GM12878 (cell line): ENCODE results near the gene PATJ. TPM values are rescaled to one million over a fixed set of nuclear protein-coding genes. Genes with fewer than 3 reads are reported as not detected.

Experiments used
- ATAC-seq: fragments of 200-7000 bp; cut with Tn5 transposase; 3 replicates; pipeline ENCODE4 v1.9.1; 2020; ENCODE audit warnings: mild to moderate bottlenecking, moderate library complexity
- BruUV-seq: library from RNA; stranded (reverse); fragments of 400-500 nt; replicated peaks from 2 replicates; lab custom pipeline; 2021; lab: Mats Ljungman, UMichigan
- CTCF ChIA-PET: fragments of 300-600 bp; sonication (Branson Sonifier 250); formaldehyde crosslinking; extraction: SDS; loops from one replicate; lab custom pipeline; 2021; ENCODE audit warnings: inconsistent platforms; lab: Yijun Ruan, JAX
- POLR2A ChIA-PET: fragments of 350-600 bp; formaldehyde crosslinking; extraction: SDS; loops from one replicate; lab custom pipeline; 2021; ENCODE audit warnings: inconsistent platforms; lab: Charles Lee
- RAD21 ChIA-PET: fragments of 300-600 bp; sonication (Branson Sonifier 250); formaldehyde crosslinking; loops from one replicate; lab custom pipeline; 2023; ENCODE audit warnings: antibody characterized with exemption; ENCODE audit not compliant: unreplicated experiment; lab: Charles Lee
- SMC1A ChIA-PET: fragments of 300-600 bp; sonication (Branson Sonifier 250); formaldehyde crosslinking; loops from one replicate; lab custom pipeline; 2023; ENCODE audit not compliant: unreplicated experiment, uncharacterized antibody; lab: Charles Lee
- DNase-seq: peaks from one replicate; pipeline ENCODE4 v3.0.0-alpha.2; 2011; ENCODE audit warnings: low read depth, low spot score
- FAIRE-seq: peaks from 3 replicates; lab custom pipeline; 2011; peaks lifted over from hg19 to GRCh38; lab: Jason Lieb, UNC
- H2AFZ ChIP-seq: 2 replicates; pipeline ENCODE4 v1.6.0; 2011; ENCODE audit warnings: low read depth, low read length, control low read depth; ENCODE audit not compliant: control insufficient read depth
- H3K27ac ChIP-seq: 2 replicates; pipeline ENCODE4 v1.5.1; 2011; ENCODE audit warnings: control low read depth; ENCODE audit not compliant: control insufficient read depth, insufficient read depth
- H3K27me3 ChIP-seq, 2 experiments: replicated peaks in 1 of 2; 2 replicates each; pipeline versions ENCODE4 v1.6.0 to v1.6.1; 2011; ENCODE audit warnings: low read length in 1 of 2; ENCODE audit not compliant: control insufficient read depth in 2 of 2, insufficient read depth in 2 of 2
- H3K36me3 ChIP-seq, 2 experiments: 2 replicates each; pipeline ENCODE4 v1.5.1; 2011; ENCODE audit warnings: low read length in 1 of 2; ENCODE audit not compliant: control insufficient read depth in 2 of 2, insufficient read depth in 2 of 2
- H3K4me1 ChIP-seq: 2 replicates; pipeline ENCODE4 v1.6.1; 2011; ENCODE audit warnings: mild to moderate bottlenecking, low read length, moderate library complexity, mixed read lengths; ENCODE audit not compliant: control insufficient read depth, insufficient read depth
- H3K4me2 ChIP-seq: 2 replicates; pipeline ENCODE4 v1.6.0; 2011; ENCODE audit warnings: control low read depth; ENCODE audit not compliant: control insufficient read depth, insufficient read depth
- H3K4me3 ChIP-seq: fragments of 200-600 bp; sonication (generic); 2 replicates; pipeline ENCODE4 v1.5.1; 2016
- H3K79me2 ChIP-seq: 2 replicates; pipeline ENCODE4 v1.6.0; 2011; ENCODE audit warnings: low read length; ENCODE audit not compliant: control insufficient read depth, insufficient read depth
- H3K9ac ChIP-seq: 2 replicates; pipeline ENCODE4 v1.8.0; 2011; ENCODE audit warnings: low read length, control low read depth, mixed read lengths; ENCODE audit not compliant: control insufficient read depth, insufficient read depth
- H3K9me3 ChIP-seq: replicated peaks from 3 replicates; pipeline ENCODE4 v1.5.1; 2011; ENCODE audit warnings: mild to moderate bottlenecking, low read length; ENCODE audit not compliant: control insufficient read depth, insufficient read depth
- H4K20me1 ChIP-seq: 2 replicates; pipeline ENCODE4 v1.6.0; 2011; ENCODE audit not compliant: control insufficient read depth, insufficient read depth
- ASH2L ChIP-seq: fragments of 300-600, 200-600 bp; sonication (generic); IDR thresholded peaks from 2 replicates; pipeline ENCODE4 v1.6.1; 2017; ENCODE audit warnings: low read depth, mild to moderate bottlenecking, borderline replicate concordance
- CHD4 ChIP-seq: fragments of 200-600 bp; sonication (generic); IDR thresholded peaks from 2 replicates; pipeline ENCODE4 v1.6.1; 2016; ENCODE audit warnings: mild to moderate bottlenecking
- FOXK2 ChIP-seq: fragments of 450-650 bp; IDR thresholded peaks from 2 replicates; pipeline ENCODE4 v1.6.1; 2017; ENCODE audit warnings: mild to moderate bottlenecking, moderate library complexity
- HDAC6 ChIP-seq: fragments of 200-600 bp; sonication (generic); IDR thresholded peaks from one replicate; pipeline ENCODE4 v1.8.0; 2017; ENCODE audit warnings: antibody characterized with exemption; ENCODE audit not compliant: unreplicated experiment
- KDM1A ChIP-seq: fragments of 200-600 bp; sonication (generic); IDR thresholded peaks from 2 replicates; pipeline ENCODE4 v1.6.1; 2016; ENCODE audit warnings: borderline replicate concordance
- POLR2AphosphoS2 ChIP-seq: IDR thresholded peaks from 2 replicates; pipeline ENCODE4 v1.6.1; 2011; ENCODE audit warnings: low read depth, mild to moderate bottlenecking, low read length, improper control_type of control experiment, moderate library complexity
- RAD51 ChIP-seq: fragments of 450-650 bp; IDR thresholded peaks from 2 replicates; pipeline ENCODE4 v1.6.1; 2016; ENCODE audit warnings: moderate library complexity, mild to moderate bottlenecking, inconsistent platforms
- SMAD5 ChIP-seq: IDR thresholded peaks from 2 replicates; pipeline ENCODE4 v1.6.1; 2016; ENCODE audit warnings: antibody characterized with exemption, low read depth
- SUPT20H ChIP-seq: IDR thresholded peaks from 2 replicates; pipeline ENCODE4 v1.6.1; 2011; ENCODE audit warnings: low read depth, mild to moderate bottlenecking, low read length, moderate library complexity, borderline replicate concordance; ENCODE audit not compliant: control insufficient read depth
- TBL1XR1 ChIP-seq: IDR thresholded peaks from 2 replicates; pipeline ENCODE4 v1.6.1; 2012; ENCODE audit warnings: low read depth, low read length, improper control_type of control experiment
- TCF3 ChIP-seq: IDR thresholded peaks from 2 replicates; pipeline ENCODE4 v1.6.1; 2012; ENCODE audit warnings: low read depth, mild to moderate bottlenecking, low read length, borderline replicate concordance; ENCODE audit not compliant: insufficient read depth
- WGBS: methylation state at CpG from one replicate; pipeline ENCODE4 v1.1.6; 2016; ENCODE audit warnings: low lambda C conversion rate; ENCODE audit not compliant: insufficient replicate concordance, insufficient coverage; ENCODE audit errors: missing lambda C conversion rate; 5-methylcytosine and 5-hydroxymethylcytosine counted together
- in situ Hi-C: fragments of 300-500 bp; cut with MboI; formaldehyde crosslinking; loops from 9 replicates; pipeline ENCODE4 v1.14.3; 2018; ENCODE audit warnings: mixed read lengths
- intact Hi-C: fragments of 100-400 bp; cut with micrococcal nuclease; formaldehyde crosslinking; loops from one replicate; pipeline ENCODE4 v1.14.2; 2022; ENCODE audit not compliant: unreplicated experiment
- polyA plus RNA-seq, 11 experiments: library from polyadenylated mRNA; depleted of rRNA in 4 of 11; unstranded in 6 of 11; stranded (reverse) in 5 of 11; fragments of >200 nt; fragmentation: Nextera tagmentation in 4 of 11; fragmentation: Illumina TruSeq in 1 of 11; extraction: Ambion mirVana in 4 of 11; extraction: Trizol in 1 of 11; gene quantifications; 1 replicate in 1 of 11; 2 replicates in 10 of 11; pipeline versions ENCODE4 v1.2.1 to v1.2.3, GENCODE V29; 2011 to 2016; ENCODE audit warnings: inconsistent platforms in 2 of 11, missing spikeins in 2 of 11, low read depth in 1 of 11
- total RNA-seq, 4 experiments: library from RNA; depleted of rRNA in 3 of 4; stranded (reverse); fragments of >200 nt in 3 of 4; fragmentation: Illumina TruSeq in 1 of 4; extraction: Trizol in 1 of 4; gene quantifications; 2 replicates each; pipeline versions ENCODE4 v1.2.1 to v1.2.3, GENCODE V29; 2013 to 2021
- TF ChIP-seq, protein P1 (sequence below): fragments of 450-650 bp; IDR thresholded peaks from 2 replicates; pipeline ENCODE4 v1.6.1; 2017; ENCODE audit warnings: low read depth, mild to moderate bottlenecking, moderate library complexity
- TF ChIP-seq, protein P2 (sequence below): fragments of 450-650 bp; IDR thresholded peaks from 2 replicates; pipeline ENCODE4 v1.6.1; 2017; ENCODE audit warnings: antibody characterized with exemption, mild to moderate bottlenecking, moderate library complexity

The PATJ gene
- total and polyA plus RNA-seq, 10 of the 15 experiments (the other 5 are each of a cell fraction or from before 2014, with no cell fraction given) = 2.8 to 13.9 (median 6.9) TPM

DNA sequence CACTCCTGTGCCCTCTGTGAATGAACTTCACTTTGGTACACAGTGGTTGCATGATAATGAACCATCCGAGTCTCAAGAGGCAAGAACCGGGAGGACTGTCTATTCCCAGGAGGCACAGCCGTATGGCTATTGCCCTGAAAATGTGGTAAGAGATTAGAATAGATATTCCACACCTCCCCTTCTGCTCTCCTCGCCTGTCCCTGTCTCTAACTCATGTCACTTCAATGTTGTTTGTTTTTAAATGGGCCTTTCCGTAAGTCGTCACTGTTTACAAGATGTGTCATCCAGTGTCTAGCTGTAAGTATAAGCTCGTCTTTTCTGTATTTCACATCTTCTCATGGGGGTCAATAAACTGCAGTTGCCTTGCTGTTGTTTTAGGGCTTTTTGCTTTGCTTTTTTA lies 122.2 kb downstream of the PATJ start:
- FAIRE-seq (no peak), DNase-seq (no peak), ATAC-seq (no peak)
- Histone ChIP-seq H2AFZ (no peak overlapping the region), H3K79me2 (no peaks in the 10 kb centered on the region), H3K4me1 (no peaks in the 10 kb centered on the region), H3K9ac (no peak overlapping the region), H4K20me1 (no peaks in the 10 kb centered on the region), H3K27me3 (no peaks in the 10 kb centered on the region), H3K4me2 (no peak overlapping the region), H3K36me3 (no peaks in the 10 kb centered on the region), H3K27ac (no peak overlapping the region), H3K4me3 (no peak overlapping the region), H3K9me3 (no peaks in the 10 kb centered on the region)
- BruUV-seq = no TSS peak
- in situ Hi-C loops = no loop called here
- WGBS = 79% methylated on average over 7 of the region's 7 CpGs
- ChIA-PET CTCF (interaction anchor here (0.6 kb wide), 1 partner anchor 211 kb away, joined by 3 read pairs; no protein-coding TSS in a partner anchor), RAD21 (no interaction called here), SMC1A (no interaction called here), POLR2A (no interaction called here)
- no peak for TF ChIP-seq SMAD5
- no peak for TF ChIP-seq ASH2L
- TF ChIP-seq HDAC6 = no peak
- TF ChIP-seq CHD4 = no peak
- no peak for TF ChIP-seq FOXK2
- TF ChIP-seq TBL1XR1 = no peak
- TF ChIP-seq POLR2AphosphoS2 = no peak
- TF ChIP-seq SUPT20H = no peak
- no peak for TF ChIP-seq KDM1A
- TF ChIP-seq, protein P1, sequence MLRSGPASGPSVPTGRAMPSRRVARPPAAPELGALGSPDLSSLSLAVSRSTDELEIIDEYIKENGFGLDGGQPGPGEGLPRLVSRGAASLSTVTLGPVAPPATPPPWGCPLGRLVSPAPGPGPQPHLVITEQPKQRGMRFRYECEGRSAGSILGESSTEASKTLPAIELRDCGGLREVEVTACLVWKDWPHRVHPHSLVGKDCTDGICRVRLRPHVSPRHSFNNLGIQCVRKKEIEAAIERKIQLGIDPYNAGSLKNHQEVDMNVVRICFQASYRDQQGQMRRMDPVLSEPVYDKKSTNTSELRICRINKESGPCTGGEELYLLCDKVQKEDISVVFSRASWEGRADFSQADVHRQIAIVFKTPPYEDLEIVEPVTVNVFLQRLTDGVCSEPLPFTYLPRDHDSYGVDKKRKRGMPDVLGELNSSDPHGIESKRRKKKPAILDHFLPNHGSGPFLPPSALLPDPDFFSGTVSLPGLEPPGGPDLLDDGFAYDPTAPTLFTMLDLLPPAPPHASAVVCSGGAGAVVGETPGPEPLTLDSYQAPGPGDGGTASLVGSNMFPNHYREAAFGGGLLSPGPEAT = no peak
- TF ChIP-seq TCF3 = no peak
- no peak for TF ChIP-seq RAD51
- TF ChIP-seq, protein P2, sequence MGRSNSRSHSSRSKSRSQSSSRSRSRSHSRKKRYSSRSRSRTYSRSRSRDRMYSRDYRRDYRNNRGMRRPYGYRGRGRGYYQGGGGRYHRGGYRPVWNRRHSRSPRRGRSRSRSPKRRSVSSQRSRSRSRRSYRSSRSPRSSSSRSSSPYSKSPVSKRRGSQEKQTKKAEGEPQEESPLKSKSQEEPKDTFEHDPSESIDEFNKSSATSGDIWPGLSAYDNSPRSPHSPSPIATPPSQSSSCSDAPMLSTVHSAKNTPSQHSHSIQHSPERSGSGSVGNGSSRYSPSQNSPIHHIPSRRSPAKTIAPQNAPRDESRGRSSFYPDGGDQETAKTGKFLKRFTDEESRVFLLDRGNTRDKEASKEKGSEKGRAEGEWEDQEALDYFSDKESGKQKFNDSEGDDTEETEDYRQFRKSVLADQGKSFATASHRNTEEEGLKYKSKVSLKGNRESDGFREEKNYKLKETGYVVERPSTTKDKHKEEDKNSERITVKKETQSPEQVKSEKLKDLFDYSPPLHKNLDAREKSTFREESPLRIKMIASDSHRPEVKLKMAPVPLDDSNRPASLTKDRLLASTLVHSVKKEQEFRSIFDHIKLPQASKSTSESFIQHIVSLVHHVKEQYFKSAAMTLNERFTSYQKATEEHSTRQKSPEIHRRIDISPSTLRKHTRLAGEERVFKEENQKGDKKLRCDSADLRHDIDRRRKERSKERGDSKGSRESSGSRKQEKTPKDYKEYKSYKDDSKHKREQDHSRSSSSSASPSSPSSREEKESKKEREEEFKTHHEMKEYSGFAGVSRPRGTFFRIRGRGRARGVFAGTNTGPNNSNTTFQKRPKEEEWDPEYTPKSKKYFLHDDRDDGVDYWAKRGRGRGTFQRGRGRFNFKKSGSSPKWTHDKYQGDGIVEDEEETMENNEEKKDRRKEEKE = no peak
- intact Hi-C loops = no loop called here
